Measurements from ENCODE around the gene TRABD2B. TPM values are rescaled to one million over a fixed set of nuclear protein-coding genes. Genes with fewer than 3 reads are reported as not detected.
A peak's percentile ranks its signal among the peaks of the same experiment; 100 is the strongest.

The TRABD2B gene
- total RNA-seq, 2 donors from 2014 or later, result 3.8 to 10.7 TPM

DNA sequence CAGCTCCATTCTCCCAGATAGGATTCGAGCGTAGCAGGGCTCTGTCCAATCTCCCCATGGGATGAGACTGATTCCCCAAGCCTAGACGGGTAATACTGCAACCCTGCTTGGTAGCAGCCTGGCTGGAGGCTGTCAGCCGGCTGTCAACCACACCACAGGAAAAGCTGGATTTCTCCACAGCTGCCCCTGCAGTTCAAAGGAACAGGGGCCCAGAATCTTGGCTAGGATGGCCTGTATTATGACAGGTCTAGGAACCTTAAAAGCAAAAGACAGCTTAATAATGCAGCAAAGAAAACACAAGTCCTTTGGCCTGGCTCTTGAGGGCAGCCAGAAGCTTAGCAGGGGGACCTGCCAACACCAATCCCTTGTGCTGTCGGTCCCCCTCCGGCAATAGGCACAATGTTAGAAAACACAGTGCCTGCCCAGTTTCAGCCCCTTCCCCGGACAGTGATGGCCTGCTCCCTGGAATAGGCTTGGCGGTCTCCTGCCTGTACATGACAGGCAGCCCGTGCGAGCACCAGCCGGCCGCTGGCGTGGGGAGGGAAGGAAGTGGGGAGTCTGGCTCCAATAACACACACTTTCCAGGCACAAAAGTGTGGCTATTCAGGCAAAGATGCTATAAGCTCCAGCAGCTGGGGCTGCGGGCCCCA lies 90.5 kb downstream of the TRABD2B start:
- DNase-seq (ENCODE audit: low spot score) (no peak), ATAC-seq (ENCODE audit: insufficient number of reproducible peaks, low FRiP score, low read depth) (no peak)
- TF ChIP-seq CTCF (IDR thresholded peaks at IDR 0.05), result no peak
- no peak overlapping the region for H3K4me3 ChIP-seq
- H3K9me3 ChIP-seq, result no peaks in the 10 kb centered on the region
- H3K27me3 ChIP-seq (replicated peaks; ENCODE audit: insufficient read depth), result no peaks in the 10 kb centered on the region
- H3K36me3 ChIP-seq, result no peaks in the 10 kb centered on the region
- peak overlapping the region; percentile 18 to 36 for H3K27ac ChIP-seq
- peaks cover 9 to 24% of the 10 kb centered on the region in 2 donors for H3K4me1 ChIP-seq (ENCODE audit: control insufficient read depth in 1 of 2, low read depth in 2 of 2)

- DNase-seq (ENCODE audit: low spot score) (peak; percentile 8), ATAC-seq (ENCODE audit: insufficient number of reproducible peaks, low FRiP score, low read depth) (peak; percentile 65)
- peak overlapping the region; percentile 24 to 36 for H3K27ac ChIP-seq
- peaks cover 9 to 24% of the 10 kb centered on the region in 2 donors for H3K4me1 ChIP-seq (ENCODE audit: control insufficient read depth in 1 of 2, low read depth in 2 of 2)
- TF ChIP-seq CTCF (IDR thresholded peaks at IDR 0.05), result no peak
- no peak overlapping the region for H3K4me3 ChIP-seq
- H3K36me3 ChIP-seq, result no peaks in the 10 kb centered on the region
- no peaks in the 10 kb centered on the region for H3K9me3 ChIP-seq
- H3K27me3 ChIP-seq (replicated peaks; ENCODE audit: insufficient read depth), result no peaks in the 10 kb centered on the region
These were observed 91.2 kb downstream of the TRABD2B start for GRCh38 chr1:47906009-47906432.

DNA sequence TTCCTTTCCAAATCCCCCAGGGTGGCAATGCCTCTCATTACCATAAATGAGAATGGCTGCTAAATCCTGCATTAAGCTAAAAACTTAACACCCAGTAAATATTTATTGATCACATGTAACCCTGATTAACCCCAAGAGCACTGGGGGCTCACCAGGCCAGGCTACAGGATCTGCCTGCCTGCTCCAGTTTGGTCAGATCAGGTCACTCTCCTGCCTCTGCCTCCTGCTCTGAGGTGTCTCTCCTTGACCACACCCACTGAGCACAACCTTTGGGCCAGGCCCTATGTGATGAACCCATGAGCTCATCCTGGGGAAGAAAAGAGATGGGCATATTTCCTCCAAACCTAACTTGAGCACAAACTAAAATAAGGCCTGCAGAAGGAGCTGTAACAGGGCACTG lies 93.5 kb downstream of the TRABD2B start:
- no peak for ATAC-seq (ENCODE audit: insufficient number of reproducible peaks, low FRiP score, low read depth)
- H3K27ac ChIP-seq, result no peak overlapping the region
- no peaks in the 10 kb centered on the region for H3K9me3 ChIP-seq
- no peaks in the 10 kb centered on the region for H3K27me3 ChIP-seq (replicated peaks; ENCODE audit: insufficient read depth)
- no peaks in the 10 kb centered on the region for H3K36me3 ChIP-seq
- no peak overlapping the region for H3K4me3 ChIP-seq
- DNase-seq (ENCODE audit: low spot score), result no peak
- peaks cover 9 to 24% of the 10 kb centered on the region in 2 donors for H3K4me1 ChIP-seq (ENCODE audit: control insufficient read depth in 1 of 2, low read depth in 2 of 2)
- no peak for TF ChIP-seq CTCF (IDR thresholded peaks at IDR 0.05)

DNA sequence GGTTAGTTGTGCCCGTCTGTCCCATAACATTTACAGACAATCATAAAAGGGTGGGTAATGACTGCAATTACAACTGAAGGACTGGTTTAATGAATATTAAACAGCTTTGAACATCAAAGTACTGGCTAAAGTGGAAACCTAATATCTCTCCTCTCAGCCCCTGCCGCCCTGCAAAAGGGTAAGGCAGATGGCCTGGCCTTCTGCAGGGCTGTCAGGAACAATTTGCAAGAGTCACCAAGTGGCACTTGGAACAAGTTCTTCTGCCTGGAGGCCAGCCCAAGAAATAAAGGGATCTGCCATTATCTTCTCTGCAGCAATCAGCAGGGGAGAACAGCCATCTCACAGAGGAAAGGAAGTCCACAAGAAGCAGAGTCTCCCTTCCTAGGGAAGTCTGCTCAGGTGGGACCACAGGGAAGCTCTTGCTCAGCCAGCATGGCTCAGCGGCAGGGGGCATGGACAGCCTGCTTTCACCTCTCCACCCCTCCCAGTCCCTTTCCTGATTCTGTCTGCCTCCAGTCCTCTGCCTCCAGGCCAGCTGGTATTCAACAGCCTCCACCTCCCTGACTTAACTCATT lies 96.1 kb downstream of the TRABD2B start:
- no peaks in the 10 kb centered on the region for H3K27me3 ChIP-seq (replicated peaks; ENCODE audit: insufficient read depth)
- TF ChIP-seq CTCF (IDR thresholded peaks at IDR 0.05), result no peak
- no peak overlapping the region for H3K4me3 ChIP-seq
- DNase-seq (ENCODE audit: low spot score), result no peak
- no peak overlapping the region for H3K27ac ChIP-seq
- ATAC-seq (ENCODE audit: insufficient number of reproducible peaks, low FRiP score, low read depth), result no peak
- no peaks in the 10 kb centered on the region for H3K9me3 ChIP-seq
- H3K4me1 ChIP-seq (ENCODE audit: control insufficient read depth in 1 of 2, low read depth in 2 of 2), result peaks cover 4 to 21% of the 10 kb centered on the region in 2 donors
- H3K36me3 ChIP-seq, result no peaks in the 10 kb centered on the region

DNA sequence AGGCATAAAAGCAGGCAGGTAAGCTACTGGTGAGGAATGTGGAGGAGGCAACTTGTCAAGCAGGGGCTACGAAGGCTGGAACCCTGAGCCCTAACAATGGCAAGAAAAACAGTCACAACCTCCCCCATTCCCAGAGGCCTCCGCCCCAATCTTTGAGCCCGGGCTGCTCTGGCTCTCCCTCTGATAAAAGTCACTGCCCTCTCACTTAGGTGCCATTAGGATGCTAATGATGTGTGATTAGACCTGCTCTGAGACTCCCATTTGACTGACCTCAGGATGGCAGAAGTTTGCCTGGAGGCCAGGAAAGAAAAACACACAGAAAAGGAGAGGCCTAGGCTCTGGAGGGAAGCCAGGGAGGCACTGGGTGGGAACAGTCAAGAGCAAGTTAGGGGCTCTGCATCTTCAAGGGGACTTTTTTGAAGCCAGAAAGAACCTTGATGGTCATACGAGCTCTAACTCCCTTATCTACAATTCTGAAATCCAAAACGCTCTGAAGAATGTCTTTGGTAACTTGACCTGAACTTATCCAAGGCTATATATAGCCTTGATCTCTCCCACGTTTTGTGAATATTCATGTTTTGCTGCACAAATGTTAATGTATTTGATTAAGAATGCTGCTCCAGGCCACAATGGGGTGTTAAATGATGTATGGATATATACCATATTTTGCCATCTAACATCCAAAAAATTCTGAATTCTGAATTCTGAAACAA lies 98.9 kb downstream of the TRABD2B start:
- H3K27me3 ChIP-seq (replicated peaks; ENCODE audit: insufficient read depth), result no peaks in the 10 kb centered on the region
- H3K36me3 ChIP-seq, result no peaks in the 10 kb centered on the region
- no peak overlapping the region for H3K4me3 ChIP-seq
- no peak for TF ChIP-seq CTCF (IDR thresholded peaks at IDR 0.05)
- H3K9me3 ChIP-seq, result no peaks in the 10 kb centered on the region
- no peak overlapping the region for H3K27ac ChIP-seq
- ATAC-seq (ENCODE audit: insufficient number of reproducible peaks, low FRiP score, low read depth) (no peak), DNase-seq (ENCODE audit: low spot score) (no peak)
- peaks cover 0 to 22% of the 10 kb centered on the region in 2 donors for H3K4me1 ChIP-seq (ENCODE audit: control insufficient read depth in 1 of 2, low read depth in 2 of 2)
